GM21576 (cell line): ENCODE data around the gene SIK2.

Experiments used
- ATAC-seq: cut with Tn5 transposase; IDR thresholded peaks from one replicate; pipeline ENCODE4 v1.9.1; 2021; ENCODE audit warnings: mild to moderate bottlenecking, moderate library complexity; ENCODE audit not compliant: unreplicated experiment

Gene SIK2

DNA sequence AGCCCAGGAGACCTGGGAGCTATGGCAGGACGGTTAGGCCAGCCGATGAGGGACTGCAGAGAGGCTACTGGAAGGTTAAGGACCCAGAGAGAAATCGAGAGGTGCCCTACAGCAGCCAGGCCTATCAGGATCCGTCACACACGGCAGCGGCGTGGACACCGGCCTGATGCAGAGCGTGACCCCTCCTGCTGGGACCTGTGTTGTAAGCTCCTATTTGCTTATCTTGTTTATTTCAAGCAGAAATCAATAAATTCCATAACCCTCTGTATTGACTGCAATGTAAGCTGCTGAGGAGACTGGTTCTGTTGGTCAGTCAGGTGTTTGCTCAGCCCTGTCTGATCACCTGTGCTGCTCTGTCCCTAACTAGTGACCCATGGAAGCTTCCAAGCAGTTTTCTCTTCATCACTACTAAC lies 124.1 kb downstream of the SIK2 start:
- no peak for ATAC-seq

DNA sequence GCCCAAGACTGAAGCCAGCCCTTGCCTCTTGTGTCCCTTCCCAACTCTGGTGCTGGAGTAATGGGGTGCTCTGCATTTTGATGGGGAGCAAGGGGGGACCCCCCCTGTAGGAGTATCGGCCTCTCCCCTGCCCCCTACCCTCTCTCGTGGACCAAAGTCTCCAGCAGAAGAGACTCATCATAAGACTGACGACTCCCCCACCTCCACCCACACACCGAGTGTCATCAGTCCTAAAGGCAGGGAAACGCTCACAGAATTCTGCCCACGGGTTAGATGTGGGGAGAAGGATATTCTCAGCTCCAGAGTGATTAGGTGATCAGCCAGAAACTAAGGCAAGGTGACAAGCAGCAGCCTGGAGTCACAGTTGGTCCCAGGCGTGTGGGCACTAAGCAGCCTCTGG lies 125.2 kb downstream of the SIK2 start:
- no peak for ATAC-seq

DNA sequence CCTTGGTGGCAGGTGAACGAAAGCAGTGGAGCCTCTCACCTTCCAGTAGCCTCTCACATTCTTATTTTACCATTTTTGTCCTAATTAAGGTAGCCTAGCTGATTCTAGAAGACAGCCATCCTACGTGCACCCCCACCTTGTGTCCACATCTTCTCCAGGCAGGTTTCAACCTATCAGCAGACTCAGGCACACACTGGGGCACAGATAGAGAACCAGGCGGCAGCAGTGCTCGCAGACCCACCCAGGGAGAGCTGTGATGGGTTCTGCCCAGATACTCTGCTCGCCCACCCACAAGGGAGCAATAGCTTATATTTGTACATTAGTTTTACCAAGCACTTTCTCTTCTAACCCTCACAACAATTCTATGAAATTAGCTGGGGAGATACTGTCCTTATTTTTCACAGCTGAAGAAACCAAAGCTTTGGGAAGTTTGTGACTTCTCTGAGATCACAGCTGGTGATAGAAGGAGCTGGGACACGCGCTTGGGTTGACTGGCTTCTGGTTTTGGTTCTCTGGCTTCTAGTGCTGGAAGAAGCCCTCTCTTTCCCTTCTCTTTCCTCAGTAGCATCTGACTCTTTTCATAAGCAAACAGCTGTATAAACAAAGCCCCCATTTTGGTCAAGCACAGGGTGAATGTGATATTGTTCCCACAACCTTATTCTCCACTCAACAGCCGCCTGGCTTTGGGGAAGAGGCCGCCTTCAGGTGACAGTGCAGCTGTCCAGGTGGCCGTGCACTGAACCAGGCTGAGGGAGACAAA lies 127.0 kb downstream of the SIK2 start:
- no peak for ATAC-seq

DNA sequence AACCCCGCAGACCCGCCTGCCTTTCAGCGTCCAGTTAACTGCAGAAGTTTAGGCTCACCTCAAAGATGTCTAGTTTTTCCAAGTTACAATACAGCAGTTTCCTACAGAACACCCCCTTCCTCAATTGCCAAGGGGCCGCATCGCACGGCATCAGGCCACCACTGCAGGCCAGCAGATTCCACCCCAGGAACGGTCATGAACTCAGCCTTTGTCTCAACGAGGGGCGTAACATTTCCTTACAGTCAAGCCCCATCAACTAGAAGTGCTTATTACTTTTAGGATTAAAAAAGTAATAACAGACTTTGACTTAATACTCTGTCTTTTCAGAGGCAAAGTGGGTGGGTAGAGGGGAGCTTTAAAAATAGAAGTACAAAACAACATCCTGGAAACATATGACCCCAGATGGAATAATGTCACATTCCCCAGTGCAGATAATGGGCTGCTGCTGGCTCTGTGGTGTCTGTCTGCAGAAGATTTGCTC lies 127.6 kb downstream of the SIK2 start:
- ATAC-seq: no peak

DNA sequence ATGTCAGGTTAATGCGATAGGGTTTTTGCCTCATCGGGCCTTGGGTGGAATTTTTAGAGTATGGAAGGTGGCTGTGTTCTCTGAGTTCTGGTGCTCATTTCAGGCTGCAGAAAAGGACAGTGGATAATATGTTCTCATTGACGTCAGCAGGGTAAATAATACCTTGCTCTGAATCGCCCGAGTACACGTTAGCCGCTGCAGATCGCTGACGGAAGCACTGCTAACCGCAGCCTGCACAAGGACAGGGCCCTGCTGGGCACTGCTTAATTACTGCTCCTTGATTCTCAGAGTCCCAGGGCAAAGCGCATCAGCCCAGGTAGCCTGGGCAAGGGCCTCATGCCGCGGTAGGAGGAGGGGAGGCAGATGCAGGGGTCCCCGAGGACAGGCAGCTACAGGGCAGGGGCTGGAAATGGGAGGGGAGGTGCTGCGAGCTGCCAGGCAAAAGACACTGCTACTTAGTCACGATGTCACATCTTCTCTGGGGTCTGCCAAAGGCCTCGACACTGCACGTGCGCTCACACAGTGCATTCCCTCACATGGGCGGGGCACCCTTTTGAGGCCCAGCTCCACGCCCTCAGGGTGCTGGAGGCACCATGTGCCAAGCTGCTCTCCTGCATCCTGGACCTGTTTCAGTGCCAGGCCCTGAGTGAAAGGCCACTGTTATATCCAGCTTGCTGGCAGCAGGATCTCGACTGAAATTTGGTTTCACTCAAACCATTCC lies 128.8 kb downstream of the SIK2 start:
- ATAC-seq: no peak

DNA sequence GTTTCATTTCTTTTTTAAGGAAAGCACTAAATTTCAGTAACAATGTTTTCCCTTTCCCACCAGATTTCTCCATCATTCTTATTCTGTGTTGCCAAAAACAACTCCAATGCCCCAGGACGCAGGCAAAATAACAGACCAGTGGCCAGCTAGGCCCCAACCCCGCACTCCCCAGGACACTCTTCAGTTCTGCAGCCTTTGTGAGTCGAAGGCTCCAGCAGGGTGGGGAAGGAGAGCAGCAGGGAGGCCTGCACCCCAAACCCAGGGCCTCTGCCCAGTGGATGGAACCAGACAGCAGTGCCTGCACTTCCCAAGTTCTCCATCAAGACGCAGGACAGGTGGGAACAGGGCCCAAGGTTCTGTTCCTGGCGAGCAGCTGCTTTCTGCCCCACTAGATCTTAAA lies 129.6 kb downstream of the SIK2 start:
- no peak for ATAC-seq

DNA sequence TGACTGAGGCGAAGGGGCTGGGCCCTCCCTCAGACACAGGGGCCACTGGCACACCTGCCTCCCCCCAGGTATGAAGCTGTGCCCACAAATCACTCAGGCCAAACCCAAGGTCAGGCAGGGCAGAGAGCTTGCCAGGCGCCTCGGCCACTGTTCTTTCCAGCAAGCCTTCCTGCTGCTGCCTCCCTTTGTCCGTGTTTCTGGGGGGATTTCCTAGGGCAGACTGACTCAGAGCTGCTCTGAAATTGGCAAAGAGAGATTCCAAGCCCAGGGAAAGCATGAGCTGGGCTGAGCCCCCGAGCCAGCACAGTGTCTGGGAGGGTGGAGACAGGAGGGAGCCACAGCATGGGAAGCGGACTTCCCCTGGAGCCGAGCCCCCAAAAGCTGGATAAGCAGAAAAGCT lies 130.8 kb downstream of the SIK2 start:
- no peak for ATAC-seq

DNA sequence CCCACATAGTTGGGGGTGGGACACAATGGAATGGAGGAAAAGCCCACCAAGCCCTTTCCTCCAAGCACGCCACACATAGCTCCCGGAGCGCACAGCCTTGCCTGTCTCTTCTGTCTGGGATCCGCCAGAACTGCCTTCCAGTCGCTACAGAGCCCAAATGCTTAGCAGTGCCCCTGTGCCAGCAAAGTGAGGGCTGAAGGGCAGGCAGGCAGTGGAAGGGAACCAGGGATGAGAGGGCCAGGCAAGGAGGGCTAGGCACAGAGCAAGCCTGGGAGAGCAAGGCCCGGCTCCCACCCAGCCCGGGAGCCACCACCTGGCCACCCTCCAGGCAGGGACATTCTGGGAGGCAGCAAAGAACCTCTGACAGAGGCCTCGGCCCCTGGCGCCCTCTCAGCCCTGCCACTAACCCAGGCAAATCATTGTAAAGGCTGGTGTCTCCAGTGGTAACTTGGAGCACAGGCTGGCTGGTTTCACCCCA lies 131.4 kb downstream of the SIK2 start:
- ATAC-seq: no peak

DNA sequence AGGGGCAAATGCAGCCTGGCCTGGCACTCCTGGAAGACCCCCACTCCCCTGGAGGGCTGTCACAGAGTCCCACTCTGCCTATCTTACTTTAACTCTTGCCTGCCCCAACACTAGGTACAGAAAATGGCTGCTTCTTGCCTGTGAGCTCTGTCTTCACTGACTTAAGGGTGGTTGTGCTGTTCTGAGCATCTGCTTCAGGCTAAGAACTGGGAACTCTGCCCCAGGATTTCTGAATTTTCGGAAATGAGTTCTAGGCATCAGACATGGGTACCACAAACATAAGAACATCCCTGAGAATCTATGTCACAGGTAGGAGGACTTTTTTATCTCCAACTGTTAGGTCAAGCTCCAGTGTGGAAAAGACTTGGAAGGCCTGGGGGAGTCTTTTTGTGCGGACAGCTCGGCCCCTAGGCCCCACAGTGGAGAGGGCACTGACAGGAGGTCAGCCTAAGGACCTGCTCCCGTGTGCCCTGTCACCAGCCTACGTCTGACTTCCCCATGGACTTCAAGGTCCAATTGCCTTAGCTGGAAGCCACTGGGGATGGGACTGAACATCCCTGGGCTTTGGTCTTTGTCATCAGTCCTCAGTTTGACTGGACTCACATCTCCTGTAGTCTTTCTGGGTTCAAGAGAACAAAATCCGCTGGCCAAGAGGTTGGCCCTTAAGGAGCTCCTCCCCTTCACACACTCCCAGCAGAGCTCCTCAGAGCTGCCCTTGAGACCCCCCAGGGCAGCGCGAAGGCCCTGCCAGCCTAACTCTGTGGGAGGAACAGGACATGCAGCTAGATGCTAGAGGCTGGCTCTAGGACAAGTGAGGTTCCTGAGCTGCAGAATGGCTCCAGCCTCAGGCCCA lies 132.1 kb downstream of the SIK2 start:
- no peak for ATAC-seq

DNA sequence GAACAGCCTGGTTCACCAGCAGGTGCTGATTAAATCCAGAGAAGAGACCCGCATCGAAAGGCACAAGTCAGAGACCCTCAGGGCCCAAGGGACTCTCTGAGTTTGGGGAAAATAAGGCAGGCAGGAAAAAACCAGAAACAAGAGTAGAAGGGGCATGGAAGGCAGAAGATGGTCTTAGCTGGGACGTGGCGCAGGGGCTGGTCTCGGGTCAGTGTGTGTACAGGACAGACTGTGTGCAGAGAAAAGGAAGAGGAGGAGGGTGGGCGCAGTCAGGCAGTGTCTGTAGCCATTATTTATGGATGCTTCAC lies 132.7 kb downstream of the SIK2 start:
- no peak for ATAC-seq

DNA sequence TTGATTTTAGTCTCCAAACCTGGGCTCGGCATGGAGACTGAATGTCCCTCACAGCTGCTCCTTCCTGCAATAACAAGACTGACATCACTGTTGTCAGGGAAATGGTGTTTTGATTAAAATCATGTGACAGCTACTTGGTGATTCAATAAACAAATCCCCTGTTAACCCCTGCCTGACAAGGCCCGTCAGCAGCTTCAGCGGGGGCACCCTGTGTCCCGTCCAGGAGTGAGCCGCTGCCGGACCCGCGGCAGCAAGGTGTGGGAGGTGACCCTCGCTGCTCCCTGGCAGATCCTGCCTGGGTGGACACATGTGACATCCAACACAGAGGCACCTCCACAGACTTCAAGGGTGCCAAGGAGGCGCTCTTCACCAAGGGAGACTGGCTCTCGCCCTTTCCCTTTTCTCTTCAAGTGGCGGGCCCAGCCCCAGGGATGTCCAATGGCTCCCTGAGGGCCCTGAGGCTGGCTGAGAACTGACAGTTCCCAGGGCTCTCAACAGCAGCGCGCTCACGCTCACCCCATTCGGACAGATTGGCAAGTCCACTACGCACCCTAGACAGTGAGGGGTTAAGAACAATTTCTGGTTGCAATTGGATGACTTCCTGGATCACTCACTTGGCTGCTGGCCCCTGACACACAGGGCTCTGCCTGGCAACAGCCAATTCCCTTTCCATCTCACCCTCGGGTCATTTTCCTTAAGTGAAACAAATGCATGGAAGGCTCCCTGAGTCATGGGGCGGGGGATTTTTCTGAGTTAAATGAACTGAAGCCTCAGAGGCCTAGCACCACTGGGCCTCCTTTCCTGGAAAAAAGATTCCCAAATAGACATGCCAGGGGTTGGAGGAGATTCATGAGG lies 133.2 kb downstream of the SIK2 start:
- ATAC-seq: no peak

DNA sequence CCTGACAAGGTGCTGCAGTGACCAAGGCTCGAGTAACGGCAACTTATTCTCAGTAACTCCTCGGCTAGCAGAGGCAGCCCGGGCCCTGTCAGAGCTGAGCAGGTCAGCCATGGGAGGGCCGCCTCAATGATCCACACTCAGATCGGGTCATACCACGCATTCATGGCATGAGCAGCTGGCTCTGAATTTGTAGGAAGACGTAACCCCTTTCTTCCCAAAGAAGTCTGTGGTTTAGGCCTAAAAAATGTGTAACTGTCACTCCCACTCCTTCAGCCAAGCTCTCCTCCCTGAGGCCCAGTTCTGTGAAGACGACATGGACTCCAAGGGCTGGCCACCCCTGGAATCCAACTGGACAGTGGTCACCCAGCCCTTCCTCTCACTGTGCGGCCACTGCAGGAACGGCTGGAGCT lies 133.9 kb downstream of the SIK2 start:
- no peak for ATAC-seq

DNA sequence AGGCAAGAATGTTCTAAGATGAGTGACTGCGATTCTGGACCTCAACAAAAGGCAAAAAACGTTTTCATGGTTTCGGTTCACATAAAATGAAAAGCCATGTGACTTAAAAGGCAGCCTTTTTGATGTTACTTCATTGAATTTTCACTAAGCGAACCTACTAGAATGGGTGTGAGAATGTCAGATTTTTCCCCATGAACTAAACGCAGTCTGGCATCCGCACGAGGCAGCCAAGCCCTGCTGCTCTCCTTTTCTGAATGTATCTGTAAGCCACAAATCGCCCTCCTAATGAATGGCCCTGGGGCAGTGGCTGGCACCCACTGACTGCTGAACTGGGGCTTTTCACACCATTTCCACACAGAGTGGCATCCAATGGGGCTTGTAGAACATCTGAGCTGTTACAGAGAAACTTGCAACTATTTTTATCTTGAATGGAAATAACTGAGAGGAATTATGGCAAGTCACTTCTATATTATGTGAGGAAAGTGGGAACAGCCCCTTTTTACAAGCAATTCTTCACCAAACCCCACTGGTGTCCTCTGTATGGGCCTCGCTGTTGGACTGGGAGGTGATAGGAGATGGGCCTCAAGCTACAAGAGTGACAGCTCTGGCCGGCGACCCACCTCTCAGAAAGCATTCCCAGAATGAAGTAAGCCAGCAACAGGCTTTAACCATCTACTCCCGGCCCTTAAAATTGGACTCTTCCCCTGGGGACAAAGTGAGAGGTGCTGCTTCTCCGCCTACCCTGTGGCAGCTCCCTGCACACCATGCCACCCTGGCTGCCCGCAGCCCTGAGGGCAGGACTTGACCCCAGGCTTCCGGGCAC lies 134.6 kb downstream of the SIK2 start:
- no peak for ATAC-seq

DNA sequence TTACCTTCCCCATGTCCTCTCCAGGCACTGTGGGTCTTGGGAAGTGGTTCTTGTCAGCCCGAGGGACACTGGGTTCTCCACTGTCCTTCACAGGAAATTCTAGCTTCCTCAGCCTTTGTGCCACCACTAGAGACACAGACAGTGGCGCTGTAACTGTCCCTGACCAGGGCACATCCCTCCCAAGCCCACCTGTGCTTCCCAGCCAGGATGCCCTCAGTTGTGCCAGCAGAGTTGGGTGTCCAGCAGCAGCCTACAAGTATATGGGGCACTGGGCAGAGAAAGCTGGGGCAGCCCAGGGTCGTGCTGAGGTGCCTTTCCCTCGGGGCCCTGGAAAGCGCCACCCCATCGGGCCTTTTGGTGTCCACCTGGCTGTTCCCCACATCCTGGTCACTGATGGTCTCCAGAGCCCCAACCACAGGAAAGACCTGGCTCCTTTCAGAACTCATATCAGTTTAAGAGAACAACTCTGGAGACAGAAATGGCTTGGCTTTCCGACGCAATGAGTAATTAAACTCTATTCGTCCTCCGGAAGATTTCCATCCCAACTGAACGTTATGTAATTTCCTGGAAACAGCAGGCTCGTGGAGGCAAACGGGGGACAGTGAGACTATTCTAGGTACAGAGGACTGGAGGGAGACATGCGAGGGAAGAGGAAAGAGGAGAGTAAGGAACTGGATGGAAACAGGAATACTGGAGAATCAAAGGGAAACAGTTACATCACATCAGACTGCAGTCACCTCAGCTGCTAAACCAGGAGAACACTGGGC lies 135.4 kb downstream of the SIK2 start:
- ATAC-seq: no peak

DNA sequence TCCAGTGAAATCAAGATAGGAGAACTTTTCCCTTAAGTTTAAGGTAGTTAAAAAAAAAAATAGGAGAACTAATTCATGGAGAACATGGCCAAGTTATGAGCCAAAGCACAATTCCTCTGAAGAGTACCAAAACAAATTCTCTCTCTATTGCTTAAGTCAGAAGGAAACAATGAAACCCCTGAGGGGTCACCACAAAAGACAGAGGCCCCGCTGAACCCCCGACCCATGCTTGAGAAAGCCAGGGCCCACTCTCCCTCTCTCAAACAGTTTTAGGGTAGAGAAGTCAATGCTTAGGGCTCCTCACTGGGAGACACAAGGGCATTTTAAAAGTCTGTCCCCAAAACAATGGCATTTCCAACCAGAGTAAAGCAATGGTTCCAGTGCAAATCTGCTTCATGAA lies 137.1 kb downstream of the SIK2 start:
- ATAC-seq: no peak

DNA sequence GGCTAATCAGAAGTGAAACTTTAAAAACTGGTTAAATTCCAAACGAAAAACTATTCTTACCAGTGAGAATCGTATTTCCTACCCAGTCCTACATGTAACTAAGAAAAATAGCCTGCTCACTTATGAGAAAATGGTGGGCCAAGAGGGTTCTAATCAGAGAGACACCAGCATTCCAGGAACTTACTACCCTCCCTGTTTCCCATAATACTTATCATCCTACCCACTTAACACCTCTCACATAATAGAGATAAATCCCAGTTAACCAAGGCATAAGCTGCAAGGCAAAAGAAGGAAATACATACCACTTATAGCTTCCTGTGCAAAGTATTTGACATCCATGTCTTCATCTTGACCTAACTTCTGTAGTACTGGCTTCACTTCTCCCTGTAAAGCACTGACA lies 139.5 kb downstream of the SIK2 start:
- no peak for ATAC-seq

DNA sequence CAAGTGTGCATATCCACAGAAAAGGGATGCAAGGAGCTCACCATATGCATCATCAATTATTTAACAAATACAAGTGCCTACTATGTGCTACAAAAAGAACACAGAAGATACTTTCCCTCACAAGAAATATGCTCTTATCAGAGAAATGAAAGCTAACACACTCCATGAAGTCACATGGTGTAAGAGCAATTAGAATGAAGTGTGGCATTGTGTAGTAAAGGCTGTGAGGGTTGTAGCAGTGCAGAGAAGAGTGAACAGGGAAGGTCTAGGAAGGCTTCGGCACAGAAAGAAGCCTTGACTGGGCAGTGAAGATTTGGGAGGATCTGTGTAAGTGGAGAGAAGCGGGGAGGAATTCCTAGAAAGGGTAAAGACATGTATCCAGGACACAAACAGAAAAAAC lies 141.5 kb downstream of the SIK2 start:
- no peak for ATAC-seq

DNA sequence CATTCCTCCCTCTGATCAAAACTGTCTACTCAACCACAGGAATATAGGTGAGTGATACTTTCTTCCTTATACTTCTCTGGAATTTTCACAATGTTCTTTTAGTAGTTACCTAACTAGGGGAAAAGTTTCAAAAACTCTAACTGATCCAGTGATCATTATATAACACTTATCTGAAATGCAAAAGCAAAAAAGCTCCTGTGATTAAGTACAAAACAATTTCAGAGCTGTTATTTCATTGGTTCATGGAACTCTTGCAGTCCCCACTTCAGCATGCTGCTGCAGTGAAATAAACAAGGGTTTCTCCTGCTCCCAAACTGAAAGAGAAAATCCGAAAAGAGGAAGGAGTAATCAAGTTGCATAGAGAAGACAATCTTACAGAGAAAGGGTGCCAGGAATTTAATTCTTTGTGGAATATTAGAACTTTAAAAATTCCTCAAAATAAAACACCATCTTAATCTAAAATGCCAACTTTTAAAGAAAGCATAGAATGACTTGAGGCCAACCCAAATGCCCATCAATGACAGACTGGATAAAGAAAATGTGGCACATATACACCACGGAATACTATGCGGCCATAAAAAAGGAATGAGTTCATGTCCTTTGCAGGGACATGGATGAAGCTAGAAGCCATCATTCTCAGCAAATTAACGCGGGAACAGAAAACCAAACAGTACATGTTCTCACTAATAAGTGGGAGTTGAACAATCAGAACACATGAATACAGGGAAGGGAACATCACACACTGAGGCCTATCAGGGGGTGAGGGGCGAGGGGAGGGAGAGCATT lies 143.7 kb downstream of the SIK2 start:
- ATAC-seq: no peak
